HK-2 (cell line): ENCODE results near the gene DLX4.

Source experiments
- DNase-seq: peaks from one replicate; pipeline ENCODE4 v3.0.0-alpha.2; 2018; ENCODE audit not compliant: unreplicated experiment

The DLX4 gene, protein sequence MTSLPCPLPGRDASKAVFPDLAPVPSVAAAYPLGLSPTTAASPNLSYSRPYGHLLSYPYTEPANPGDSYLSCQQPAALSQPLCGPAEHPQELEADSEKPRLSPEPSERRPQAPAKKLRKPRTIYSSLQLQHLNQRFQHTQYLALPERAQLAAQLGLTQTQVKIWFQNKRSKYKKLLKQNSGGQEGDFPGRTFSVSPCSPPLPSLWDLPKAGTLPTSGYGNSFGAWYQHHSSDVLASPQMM

GRCh38 chr17:49969134-49969759 is at the start of gene DLX4:
DLX4 (plus strand) TSS chr17:49969190; CDS start chr17:49969469, 279 bp downstream.
- no peak for DNase-seq

GRCh38 chr17:49920030-49920769 is 48.8 kb upstream of the DLX4 start:
- no peak for DNase-seq

- DNase-seq: no peak
Observed at GRCh38 chr17:49922095-49922494, 46.9 kb upstream of the DLX4 start.

GRCh38 chr17:49924116-49924515 is 44.9 kb upstream of the DLX4 start:
- DNase-seq: no peak

GRCh38 chr17:49924589-49924988 is 44.4 kb upstream of the DLX4 start:
- DNase-seq: no peak

GRCh38 chr17:49925921-49926320 is 43.1 kb upstream of the DLX4 start:
- DNase-seq: no peak

DNA sequence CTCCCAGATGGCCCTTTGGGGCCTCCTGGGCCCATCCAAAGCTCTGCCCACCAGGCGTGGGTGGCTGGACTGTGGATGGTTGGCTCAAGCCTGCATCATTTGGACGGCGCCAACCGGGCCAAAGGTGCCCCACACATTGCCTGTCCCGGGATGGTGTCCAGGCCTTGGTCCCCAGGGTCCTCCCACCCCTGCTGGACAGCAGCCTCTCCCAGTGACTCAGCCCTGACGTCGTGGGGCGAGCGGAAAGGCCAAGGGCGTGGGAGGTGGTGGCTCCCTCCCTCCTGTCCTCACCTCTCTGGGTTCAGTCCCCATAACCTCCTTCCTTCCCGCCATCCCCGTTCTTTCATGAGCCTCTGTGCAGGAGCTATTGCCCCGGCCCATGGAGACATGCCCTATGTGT is 42.1 kb upstream of the DLX4 start:
- no peak for DNase-seq

DNA sequence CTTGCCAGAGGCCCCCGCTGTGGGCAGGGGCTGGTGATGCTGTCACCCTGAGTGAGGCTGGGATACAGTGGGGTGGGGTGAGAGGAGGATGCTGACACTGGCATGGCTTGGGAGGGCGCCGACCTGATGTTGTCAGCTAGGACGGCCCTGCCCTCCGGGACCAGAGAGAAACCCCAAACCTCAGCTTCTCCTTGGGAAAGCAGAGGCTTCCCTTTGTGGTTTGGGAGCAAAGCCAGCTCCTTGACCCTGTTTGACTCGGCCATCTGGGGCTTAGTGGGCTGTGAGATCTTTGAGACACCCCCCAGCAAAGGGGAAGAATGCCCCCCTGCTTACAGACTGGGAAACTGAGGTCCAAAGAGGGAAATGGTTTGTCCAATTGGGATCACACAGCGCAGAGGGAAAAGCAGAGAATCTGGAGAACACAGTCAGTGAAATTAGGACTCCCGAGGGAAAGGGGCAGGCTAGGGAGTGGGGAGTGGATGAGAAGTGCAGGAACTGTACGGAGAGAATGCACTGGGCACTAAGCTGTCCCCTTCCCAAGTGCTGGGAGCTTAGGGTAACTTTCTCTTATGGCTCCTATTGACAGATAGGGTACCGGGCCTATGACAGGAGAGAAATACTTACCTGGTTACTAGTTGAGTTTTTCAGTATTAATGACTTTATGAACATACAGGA is 40.7 kb upstream of the DLX4 start:
- DNase-seq: no peak

GRCh38 chr17:49928837-49929475 is 40.0 kb upstream of the DLX4 start:
- peak; percentile 45 for DNase-seq

DNA sequence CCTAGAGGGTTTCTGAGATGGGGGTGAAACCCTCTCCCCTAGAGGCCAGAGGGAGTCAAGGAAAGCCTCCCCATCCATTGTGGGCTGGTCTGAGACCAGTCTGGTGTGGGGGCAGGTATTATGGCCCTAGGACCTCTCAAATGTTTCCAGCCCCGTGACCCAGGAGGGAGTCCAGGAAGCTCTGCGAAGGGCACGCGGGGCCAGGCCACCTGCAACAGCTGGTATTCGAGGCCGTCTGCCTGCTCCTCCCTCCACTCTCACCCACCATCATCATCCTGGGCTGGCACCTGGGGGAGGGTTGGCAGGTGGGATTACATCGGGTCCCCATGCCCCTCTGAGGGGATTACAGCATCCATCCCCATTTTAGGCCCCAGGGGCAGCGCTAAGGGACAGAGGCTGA is 38.1 kb upstream of the DLX4 start:
- no peak for DNase-seq

- no peak for DNase-seq
Observed at GRCh38 chr17:49931416-49932137, 37.4 kb upstream of the DLX4 start.

GRCh38 chr17:49932138-49932723 is 36.8 kb upstream of the DLX4 start:
- no peak for DNase-seq

DNA sequence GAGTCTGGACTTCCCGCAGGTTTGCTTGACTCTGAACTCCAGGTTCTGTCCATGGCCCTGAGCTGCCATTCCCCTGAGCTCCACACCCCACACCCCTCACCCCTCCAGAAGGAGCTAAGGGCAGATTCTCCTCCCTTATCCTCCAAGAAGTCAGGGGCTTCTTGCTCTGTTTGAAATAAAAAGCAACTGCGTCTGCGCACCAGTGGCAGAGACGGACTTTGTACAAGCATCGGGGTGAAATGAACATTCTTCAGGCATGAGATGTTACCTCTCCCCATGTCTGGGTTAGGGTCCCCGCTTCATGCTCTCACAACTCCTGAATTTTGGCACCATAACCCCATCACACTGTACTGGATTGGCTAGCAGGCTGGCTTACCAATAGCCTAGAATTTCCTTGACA is 36.1 kb upstream of the DLX4 start:
- DNase-seq: no peak

GRCh38 chr17:49935526-49936210 is 33.3 kb upstream of the DLX4 start:
- no peak for DNase-seq

- DNase-seq: no peak
Observed at GRCh38 chr17:49936386-49936785, 32.6 kb upstream of the DLX4 start.

GRCh38 chr17:49939318-49939717 is 29.7 kb upstream of the DLX4 start:
- DNase-seq: no peak

- DNase-seq: no peak
Observed at GRCh38 chr17:49941427-49941826, 27.6 kb upstream of the DLX4 start.

DNA sequence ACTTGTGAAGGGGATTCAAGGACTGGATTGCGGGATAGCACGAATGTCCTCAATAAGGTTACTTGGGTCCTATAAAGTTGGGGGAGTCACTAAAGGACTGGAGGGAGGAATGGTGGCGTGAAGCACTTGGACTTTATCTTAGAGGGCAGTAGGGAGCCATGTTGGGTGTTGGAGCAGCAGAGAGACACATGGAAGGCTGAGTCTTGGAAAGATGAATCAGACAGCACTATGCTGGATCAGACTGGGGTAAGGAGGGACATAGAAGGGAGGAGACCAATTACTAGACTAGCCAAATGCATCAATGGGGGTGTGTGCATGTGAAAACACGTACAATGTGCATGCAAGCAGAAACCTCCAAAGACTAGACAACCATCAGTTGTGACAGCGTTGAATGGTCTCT is 26.0 kb upstream of the DLX4 start:
- no peak for DNase-seq

GRCh38 chr17:49944273-49944870 is 24.6 kb upstream of the DLX4 start:
- DNase-seq: no peak

GRCh38 chr17:49946208-49946607 is 22.8 kb upstream of the DLX4 start:
- DNase-seq: no peak
